ENCODE data around the gene SRCIN1. TPM values are rescaled to one million over a fixed set of nuclear protein-coding genes. Genes with fewer than 3 reads are reported as not detected.

Gene SRCIN1
- total RNA-seq, 4 donors from 2014 or later, result 11.0 to 36.5 (median 17.4) TPM

- TF ChIP-seq EP300 (IDR thresholded peaks at IDR 0.05) (no peak), POLR2AphosphoS5 (IDR thresholded peaks at IDR 0.05) (no peak), POLR2A (IDR thresholded peaks at IDR 0.05) (no peak)
- TF ChIP-seq, protein P1, sequence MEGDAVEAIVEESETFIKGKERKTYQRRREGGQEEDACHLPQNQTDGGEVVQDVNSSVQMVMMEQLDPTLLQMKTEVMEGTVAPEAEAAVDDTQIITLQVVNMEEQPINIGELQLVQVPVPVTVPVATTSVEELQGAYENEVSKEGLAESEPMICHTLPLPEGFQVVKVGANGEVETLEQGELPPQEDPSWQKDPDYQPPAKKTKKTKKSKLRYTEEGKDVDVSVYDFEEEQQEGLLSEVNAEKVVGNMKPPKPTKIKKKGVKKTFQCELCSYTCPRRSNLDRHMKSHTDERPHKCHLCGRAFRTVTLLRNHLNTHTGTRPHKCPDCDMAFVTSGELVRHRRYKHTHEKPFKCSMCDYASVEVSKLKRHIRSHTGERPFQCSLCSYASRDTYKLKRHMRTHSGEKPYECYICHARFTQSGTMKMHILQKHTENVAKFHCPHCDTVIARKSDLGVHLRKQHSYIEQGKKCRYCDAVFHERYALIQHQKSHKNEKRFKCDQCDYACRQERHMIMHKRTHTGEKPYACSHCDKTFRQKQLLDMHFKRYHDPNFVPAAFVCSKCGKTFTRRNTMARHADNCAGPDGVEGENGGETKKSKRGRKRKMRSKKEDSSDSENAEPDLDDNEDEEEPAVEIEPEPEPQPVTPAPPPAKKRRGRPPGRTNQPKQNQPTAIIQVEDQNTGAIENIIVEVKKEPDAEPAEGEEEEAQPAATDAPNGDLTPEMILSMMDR (IDR thresholded peaks at IDR 0.05), result no peak
- 43% methylated on average over 6 of the region's 14 CpGs for WGBS
- H3K27ac ChIP-seq, result no peak overlapping the region
- H3K4me3 ChIP-seq, result no peak overlapping the region
- DNase-seq (ENCODE audit: low spot score in 2 of 2), result no peak
- peaks cover 22% of the 10 kb centered on the region for H3K4me1 ChIP-seq
- no peaks in the 10 kb centered on the region for H3K36me3 ChIP-seq
- no peaks in the 10 kb centered on the region for H3K9me3 ChIP-seq
- peaks cover 90% of the 10 kb centered on the region for H3K27me3 ChIP-seq
Measured at GRCh38 chr17:38564254-38564837, 41.4 kb downstream of the SRCIN1 start.

DNA sequence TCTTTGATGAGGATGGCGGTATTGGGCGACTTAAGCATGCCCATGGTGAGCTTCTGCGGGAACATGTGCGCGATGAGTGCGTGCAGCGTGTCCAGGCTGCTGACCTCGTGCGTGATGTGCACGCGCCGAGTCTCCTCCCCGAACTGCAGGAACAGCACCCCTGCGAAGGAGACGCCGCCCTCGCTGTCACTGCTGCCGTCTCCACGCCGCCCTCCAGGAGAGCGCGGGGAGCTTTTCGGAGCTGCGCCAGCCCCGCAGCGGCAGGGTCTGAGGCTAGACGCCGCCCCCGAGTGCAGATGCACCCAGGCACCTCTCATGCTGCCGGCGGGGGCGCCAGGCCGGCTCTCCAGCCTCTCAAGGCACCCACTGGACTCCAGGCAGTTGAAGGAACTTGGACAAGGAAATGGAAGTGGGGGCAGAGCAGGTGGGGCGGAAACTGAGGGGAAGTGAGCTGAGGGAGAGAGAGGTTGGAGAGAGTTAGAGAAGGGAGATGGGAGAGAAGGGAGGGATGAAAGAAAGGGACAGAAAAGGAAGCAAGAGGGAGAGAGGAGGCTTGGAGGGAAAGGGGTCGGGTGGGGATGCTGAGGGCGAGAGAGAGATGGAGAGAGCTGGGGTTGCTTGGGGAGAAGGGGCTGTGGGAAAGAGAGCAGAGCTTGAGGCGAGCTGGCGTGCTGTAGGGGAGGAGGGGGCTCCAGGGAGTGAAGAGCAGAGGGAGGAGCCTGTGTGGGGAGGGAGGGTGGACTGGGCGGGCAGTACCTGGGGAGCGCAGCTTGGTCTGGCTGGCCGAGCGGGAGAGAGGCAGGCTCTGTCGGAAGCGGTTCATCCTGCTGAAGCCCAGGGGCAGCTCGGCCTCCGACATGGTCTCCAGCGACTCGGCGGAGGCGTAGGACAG is 42.1 kb downstream of the SRCIN1 start:
- no peak for TF ChIP-seq POLR2A (IDR thresholded peaks at IDR 0.05)
- TF ChIP-seq POLR2AphosphoS5 (IDR thresholded peaks at IDR 0.05), result no peak
- no peak for TF ChIP-seq EP300 (IDR thresholded peaks at IDR 0.05)
- TF ChIP-seq, protein P1 (IDR thresholded peaks at IDR 0.05), result no peak
- H3K4me3 ChIP-seq, result no peak overlapping the region
- H3K27ac ChIP-seq, result no peak overlapping the region
- H3K9me3 ChIP-seq, result no peaks in the 10 kb centered on the region
- H3K36me3 ChIP-seq, result no peaks in the 10 kb centered on the region
- H3K4me1 ChIP-seq, result peaks cover 29% of the 10 kb centered on the region
- 32% methylated on average over 12 of the region's 50 CpGs for WGBS
- DNase-seq (ENCODE audit: low spot score in 2 of 2), result no peak
- H3K27me3 ChIP-seq, result peaks cover 82% of the 10 kb centered on the region

DNA sequence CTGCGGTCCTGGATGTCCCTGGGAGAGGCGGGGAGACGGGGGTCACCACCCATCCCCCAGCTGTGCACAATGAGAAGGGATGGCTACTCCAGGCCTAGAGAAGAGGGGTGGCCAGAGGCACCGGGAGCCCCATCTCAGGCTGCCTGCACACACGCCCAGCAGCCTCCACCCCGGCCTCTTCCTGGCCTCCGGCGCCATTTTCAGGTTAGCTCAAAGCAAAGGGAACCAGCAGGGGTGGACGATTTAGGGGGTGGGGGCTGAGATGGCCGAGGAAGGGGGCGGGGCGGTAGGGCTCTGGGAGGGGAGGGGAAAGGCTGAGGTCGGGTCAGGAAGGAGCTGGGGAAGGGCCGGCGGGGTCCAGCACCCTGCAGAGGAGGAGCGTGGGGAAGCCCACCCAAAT is 42.8 kb downstream of the SRCIN1 start:
- no peak for TF ChIP-seq POLR2A (IDR thresholded peaks at IDR 0.05)
- TF ChIP-seq, protein P1 (IDR thresholded peaks at IDR 0.05), result no peak
- no peak for TF ChIP-seq EP300 (IDR thresholded peaks at IDR 0.05)
- WGBS, result 41% methylated on average over 9 of the region's 16 CpGs
- H3K4me1 ChIP-seq, result peaks cover 36% of the 10 kb centered on the region
- no peaks in the 10 kb centered on the region for H3K9me3 ChIP-seq
- no peak for DNase-seq (ENCODE audit: low spot score in 2 of 2)
- H3K36me3 ChIP-seq, result no peaks in the 10 kb centered on the region
- peaks cover 77% of the 10 kb centered on the region for H3K27me3 ChIP-seq
- no peak overlapping the region for H3K4me3 ChIP-seq
- no peak overlapping the region for H3K27ac ChIP-seq

- WGBS, result 38% methylated on average over 6 of the region's 23 CpGs
- Histone ChIP-seq H3K36me3 (no peaks in the 10 kb centered on the region), H3K4me3 (no peak overlapping the region), H3K4me1 (peaks cover 43% of the 10 kb centered on the region), H3K27me3 (peaks cover 70% of the 10 kb centered on the region), H3K27ac (no peak overlapping the region), H3K9me3 (no peaks in the 10 kb centered on the region)
- TF ChIP-seq POLR2A (IDR thresholded peaks at IDR 0.05) (no peak), EP300 (IDR thresholded peaks at IDR 0.05) (no peak), POLR2AphosphoS5 (IDR thresholded peaks at IDR 0.05) (no peak)
- TF ChIP-seq, protein P1 (IDR thresholded peaks at IDR 0.05), result no peak
- no peak for DNase-seq (ENCODE audit: low spot score in 2 of 2)
Measured at GRCh38 chr17:38562215-38562569, 43.6 kb downstream of the SRCIN1 start.
